Measurements from ENCODE around the gene ZNF827. TPM values are rescaled to one million over a fixed set of nuclear protein-coding genes. Genes with fewer than 3 reads are reported as not detected.

The ZNF827 gene
- total RNA-seq, 4 donors from 2014 or later = 8.1 to 21.7 (median 8.3) TPM

- TF ChIP-seq, protein P1, sequence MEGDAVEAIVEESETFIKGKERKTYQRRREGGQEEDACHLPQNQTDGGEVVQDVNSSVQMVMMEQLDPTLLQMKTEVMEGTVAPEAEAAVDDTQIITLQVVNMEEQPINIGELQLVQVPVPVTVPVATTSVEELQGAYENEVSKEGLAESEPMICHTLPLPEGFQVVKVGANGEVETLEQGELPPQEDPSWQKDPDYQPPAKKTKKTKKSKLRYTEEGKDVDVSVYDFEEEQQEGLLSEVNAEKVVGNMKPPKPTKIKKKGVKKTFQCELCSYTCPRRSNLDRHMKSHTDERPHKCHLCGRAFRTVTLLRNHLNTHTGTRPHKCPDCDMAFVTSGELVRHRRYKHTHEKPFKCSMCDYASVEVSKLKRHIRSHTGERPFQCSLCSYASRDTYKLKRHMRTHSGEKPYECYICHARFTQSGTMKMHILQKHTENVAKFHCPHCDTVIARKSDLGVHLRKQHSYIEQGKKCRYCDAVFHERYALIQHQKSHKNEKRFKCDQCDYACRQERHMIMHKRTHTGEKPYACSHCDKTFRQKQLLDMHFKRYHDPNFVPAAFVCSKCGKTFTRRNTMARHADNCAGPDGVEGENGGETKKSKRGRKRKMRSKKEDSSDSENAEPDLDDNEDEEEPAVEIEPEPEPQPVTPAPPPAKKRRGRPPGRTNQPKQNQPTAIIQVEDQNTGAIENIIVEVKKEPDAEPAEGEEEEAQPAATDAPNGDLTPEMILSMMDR (IDR thresholded peaks at IDR 0.05; ENCODE audit: low read depth) = no peak
Observed at GRCh38 chr4:145847764-145848163, 90.9 kb downstream of the ZNF827 start.

DNA sequence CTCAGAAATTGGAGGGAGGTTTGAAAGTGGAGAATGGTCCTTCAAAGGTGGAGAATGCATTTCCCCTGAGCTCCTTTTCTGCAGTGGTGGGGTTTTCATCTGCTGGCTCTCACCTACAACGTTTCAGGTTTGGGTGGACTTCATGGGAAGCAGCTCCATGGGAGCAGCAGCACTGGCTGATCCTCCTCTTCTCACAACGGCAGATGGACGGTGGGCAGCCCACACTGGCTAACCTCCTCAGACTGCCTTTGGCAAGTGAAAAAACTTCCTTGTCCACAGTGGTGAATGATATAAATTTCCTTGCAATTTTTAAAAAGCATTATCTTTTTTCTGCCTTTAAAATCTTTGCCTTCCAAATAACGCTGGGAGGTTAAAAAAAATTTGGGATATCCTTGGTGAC is 93.5 kb downstream of the ZNF827 start:
- TF ChIP-seq, protein P1 (IDR thresholded peaks at IDR 0.05; ENCODE audit: low read depth) = no peak

- TF ChIP-seq, protein P1 (IDR thresholded peaks at IDR 0.05; ENCODE audit: low read depth) = no peak
Observed at GRCh38 chr4:145843639-145844038, 95.0 kb downstream of the ZNF827 start.

DNA sequence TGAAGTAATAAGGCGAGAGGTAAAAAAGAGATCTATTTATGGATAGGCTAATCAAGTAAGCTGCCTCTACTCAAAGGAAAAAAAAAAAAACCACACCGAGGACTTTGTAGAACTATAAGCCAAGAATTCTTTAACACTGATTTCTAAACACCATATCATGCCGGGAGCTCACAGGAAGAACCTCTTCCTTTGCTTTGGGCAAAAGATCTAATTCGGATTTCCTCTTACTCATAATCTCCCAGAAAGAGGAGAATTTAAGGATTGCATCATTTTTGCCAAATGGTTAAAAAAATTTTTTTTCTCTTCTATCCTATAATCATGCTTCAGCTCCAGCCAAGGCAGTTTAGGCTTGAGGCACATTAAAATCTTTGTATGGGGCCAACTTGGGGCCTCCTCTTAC is 95.5 kb downstream of the ZNF827 start:
- TF ChIP-seq, protein P1 (IDR thresholded peaks at IDR 0.05; ENCODE audit: low read depth) = no peak

DNA sequence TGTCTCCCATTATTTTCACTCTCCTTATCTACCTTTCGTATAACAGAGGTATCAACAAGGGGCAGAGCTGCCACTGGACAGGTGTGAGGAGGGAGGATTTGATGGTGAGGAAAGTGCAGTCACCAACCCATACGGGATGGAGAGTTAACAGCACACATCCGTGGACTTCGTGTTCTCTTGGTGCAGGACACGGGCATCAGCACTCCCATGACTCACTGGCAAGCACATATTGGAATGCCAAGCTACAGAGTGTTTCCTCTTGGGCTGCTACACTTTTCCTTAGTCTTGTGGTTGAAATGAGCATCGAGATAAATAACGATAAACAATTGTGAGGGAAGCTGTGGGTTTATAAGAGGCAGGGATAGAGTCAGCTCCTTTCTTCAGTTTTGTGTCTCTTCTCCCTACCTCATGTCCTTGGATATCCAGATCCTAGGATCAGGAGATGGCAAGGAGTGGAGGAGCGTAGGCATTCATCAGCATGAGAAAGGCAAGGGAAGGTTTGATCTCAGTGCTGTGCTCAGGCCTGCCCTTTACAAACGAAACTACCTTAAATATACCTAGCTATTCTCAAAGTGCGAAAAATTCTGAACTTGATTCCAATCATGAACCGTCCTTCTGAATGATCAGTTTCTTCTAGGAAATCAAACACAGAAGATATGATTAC is 96.3 kb downstream of the ZNF827 start:
- TF ChIP-seq, protein P1 (IDR thresholded peaks at IDR 0.05; ENCODE audit: low read depth) = no peak

GRCh38 chr4:145840801-145841200 is 97.8 kb downstream of the ZNF827 start:
- TF ChIP-seq, protein P1 (IDR thresholded peaks at IDR 0.05; ENCODE audit: low read depth) = no peak

DNA sequence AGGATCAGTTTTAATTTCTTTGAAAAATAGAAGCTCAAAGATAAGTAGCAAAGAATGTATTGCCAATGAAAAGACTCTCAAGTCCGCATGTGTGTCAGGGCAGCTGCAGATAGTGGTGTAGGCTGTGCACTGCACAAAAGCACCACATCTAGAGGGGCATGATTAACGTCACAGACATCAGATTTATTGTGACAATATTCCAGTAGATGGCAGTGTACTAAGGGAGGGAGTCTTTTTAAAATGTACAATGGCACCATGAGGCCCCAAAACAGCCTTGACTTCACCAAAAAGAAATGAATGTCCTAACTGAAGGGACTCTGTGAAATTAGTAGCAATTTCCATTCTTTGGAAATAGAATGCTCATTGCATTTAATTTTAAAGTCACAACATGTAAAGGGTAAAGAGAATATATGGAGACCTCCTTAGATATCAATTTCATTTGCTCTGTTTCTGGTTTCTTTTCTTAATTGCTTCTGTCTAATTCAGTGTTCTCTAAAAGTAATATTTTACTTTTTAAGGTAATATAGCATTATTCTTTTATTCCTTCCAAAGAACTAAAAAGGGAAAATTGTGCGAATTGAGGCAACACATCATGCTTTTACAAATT is 98.4 kb downstream of the ZNF827 start:
- TF ChIP-seq, protein P1 (IDR thresholded peaks at IDR 0.05; ENCODE audit: low read depth) = no peak
